H1 (cell line): ENCODE measurements around the gene ELMO2. TPM values are rescaled to one million over a fixed set of nuclear protein-coding genes. Genes with fewer than 3 reads are reported as not detected.

Experiments used
- CTCF ChIA-PET: fragments of 300-600 bp; sonication (Branson Sonifier 250); formaldehyde crosslinking; loops from one replicate; lab custom pipeline; 2021; ENCODE audit not compliant: partially characterized antibody; lab: Charles Lee
- POLR2A ChIA-PET: fragments of 300-600 bp; sonication (Branson Sonifier 250); formaldehyde crosslinking; loops from one replicate; lab custom pipeline; 2021; ENCODE audit warnings: inconsistent platforms; ENCODE audit not compliant: partially characterized antibody; lab: Charles Lee
- DNase-seq, 2 experiments: peaks; one replicate each; pipeline versions ENCODE4 v3.0.0 to v3.0.0-alpha.2; 2010 to 2022; ENCODE audit warnings: low spot score in 2 of 2, low read depth in 1 of 2, mixed read lengths in 1 of 2
- FAIRE-seq: peaks from 2 replicates; lab custom pipeline; 2011; peaks lifted over from hg19 to GRCh38; lab: Jason Lieb, UNC
- H2AFZ ChIP-seq: 2 replicates; pipeline ENCODE4 v1.8.1; 2012; ENCODE audit warnings: low read length, inconsistent platforms
- H2AK5ac ChIP-seq: 2 replicates; pipeline ENCODE4 v1.6.1; 2013; ENCODE audit warnings: low read depth, low read length
- H2BK120ac ChIP-seq: replicated peaks from 2 replicates; pipeline ENCODE3; 2013; ENCODE audit warnings: low read depth, low read length, inconsistent platforms
- H2BK12ac ChIP-seq: 2 replicates; pipeline ENCODE4 v1.6.1; 2013; ENCODE audit warnings: low read depth, low read length
- H2BK15ac ChIP-seq: 2 replicates; pipeline ENCODE4 v1.6.1; 2013; ENCODE audit warnings: low read length
- H2BK20ac ChIP-seq: 2 replicates; pipeline ENCODE4 v1.6.1; 2013; ENCODE audit warnings: low read length
- H2BK5ac ChIP-seq: 2 replicates; pipeline ENCODE4 v1.6.1; 2013; ENCODE audit warnings: low read depth, low read length
- H3K14ac ChIP-seq: 2 replicates; pipeline ENCODE4 v1.6.1; 2013; ENCODE audit warnings: inconsistent platforms; ENCODE audit not compliant: insufficient read length
- H3K18ac ChIP-seq: 2 replicates; pipeline ENCODE4 v1.6.1; 2013; ENCODE audit warnings: low read length; ENCODE audit errors: extremely low read depth
- H3K23ac ChIP-seq: 2 replicates; pipeline ENCODE4 v1.6.1; 2013; ENCODE audit warnings: inconsistent platforms; ENCODE audit not compliant: insufficient read length
- H3K23me2 ChIP-seq: 2 replicates; pipeline ENCODE4 v1.6.1; 2013; ENCODE audit warnings: low read depth, low read length
- H3K27ac ChIP-seq: 2 replicates; pipeline ENCODE4 v1.6.1; 2011; ENCODE audit warnings: low read depth, low read length, inconsistent platforms
- H3K27me3 ChIP-seq, 4 experiments: replicated peaks in 1 of 4; 1 replicate in 1 of 4; 2 replicates in 3 of 4; pipeline versions ENCODE4 v1.6.1 to v1.8.1; 2011 to 2013; ENCODE audit warnings: low read length in 3 of 4, mild to moderate bottlenecking in 3 of 4, inconsistent platforms in 2 of 4, mixed read lengths in 2 of 4, moderate library complexity in 1 of 4; ENCODE audit not compliant: control insufficient read depth in 3 of 4, insufficient read depth in 3 of 4; ENCODE audit errors: extremely low read depth in 1 of 4
- H3K36me3 ChIP-seq, 4 experiments: 2 replicates each; pipeline versions ENCODE4 v1.6.1 to v1.8.1; 2011 to 2013; ENCODE audit warnings: mild to moderate bottlenecking in 4 of 4, low read length in 3 of 4, moderate library complexity in 2 of 4, control low read depth in 1 of 4, inconsistent platforms in 1 of 4; ENCODE audit not compliant: insufficient read depth in 4 of 4, control insufficient read depth in 2 of 4
- H3K4ac ChIP-seq: replicated peaks from 2 replicates; pipeline ENCODE3; 2013; ENCODE audit warnings: low read length, low read depth, mixed read lengths, inconsistent platforms; ENCODE audit not compliant: insufficient read length
- H3K4me1 ChIP-seq, 4 experiments: replicated peaks in 1 of 4; 1 replicate in 1 of 4; 2 replicates in 3 of 4; pipeline versions ENCODE4 v1.6.1 to v1.8.1; 2011 to 2013; ENCODE audit warnings: low read length in 3 of 4, inconsistent platforms in 2 of 4, mixed read lengths in 1 of 4; ENCODE audit not compliant: insufficient read depth in 4 of 4, control insufficient read depth in 3 of 4
- H3K4me2 ChIP-seq, 2 experiments: 2 replicates each; pipeline versions ENCODE4 v1.6.1 to v1.8.1; 2011 to 2013; ENCODE audit warnings: low read depth in 2 of 2, low read length in 2 of 2, control low read depth in 1 of 2, inconsistent platforms in 1 of 2, mild to moderate bottlenecking in 1 of 2; ENCODE audit not compliant: insufficient read depth in 1 of 2
- H3K4me3 ChIP-seq, 4 experiments: fragments of 200-600, 300-600 bp in 1 of 4; sonication (generic), shearing (Covaris generic), sonication (Bioruptor Twin) in 1 of 4; 2 replicates each; pipeline versions ENCODE4 v1.5.1 to v1.8.1; 2011 to 2016; ENCODE audit warnings: low read length in 4 of 4, low read depth in 3 of 4, control low read depth in 2 of 4, inconsistent platforms in 2 of 4, mild to moderate bottlenecking in 2 of 4, mixed read lengths in 1 of 4, moderate library complexity in 1 of 4; ENCODE audit not compliant: insufficient read depth in 2 of 4; ENCODE audit errors: extremely low read depth in 1 of 4
- H3K56ac ChIP-seq: replicated peaks from 2 replicates; pipeline ENCODE3; 2013; ENCODE audit warnings: low read depth, mild to moderate bottlenecking, mixed read lengths, low read length, inconsistent platforms; ENCODE audit not compliant: insufficient read length
- H3K79me1 ChIP-seq: 2 replicates; pipeline ENCODE4 v1.6.1; 2013; ENCODE audit warnings: low read depth, low read length, control low read depth
- H3K79me2 ChIP-seq, 2 experiments: 2 replicates each; pipeline versions ENCODE4 v1.6.1 to v1.8.1; 2012 to 2013; ENCODE audit warnings: low read length in 2 of 2, mild to moderate bottlenecking in 2 of 2, inconsistent platforms in 1 of 2; ENCODE audit not compliant: insufficient read depth in 2 of 2, control insufficient read depth in 1 of 2
- H3K9ac ChIP-seq, 4 experiments: replicated peaks in 1 of 4; 1 replicate in 1 of 4; 2 replicates in 3 of 4; pipeline versions ENCODE4 v1.6.1 to v1.8.1; 2011 to 2013; ENCODE audit warnings: low read depth in 3 of 4, low read length in 3 of 4, control low read depth in 2 of 4, mild to moderate bottlenecking in 2 of 4, moderate library complexity in 2 of 4, inconsistent platforms in 1 of 4; ENCODE audit errors: extremely low read depth in 1 of 4
- H3K9me3 ChIP-seq, 2 experiments: 2 replicates each; pipeline versions ENCODE4 v1.6.1 to v1.8.1; 2012 to 2013; ENCODE audit warnings: mild to moderate bottlenecking in 2 of 2, moderate library complexity in 2 of 2, control low read depth in 1 of 2, inconsistent platforms in 1 of 2, low read depth in 1 of 2, low read length in 1 of 2, mixed read lengths in 1 of 2; ENCODE audit not compliant: insufficient read depth in 2 of 2
- H4K20me1 ChIP-seq, 2 experiments: replicated peaks in 1 of 2; 2 replicates each; pipeline versions ENCODE3 to v1.8.1; 2011 to 2013; ENCODE audit warnings: inconsistent platforms in 2 of 2, low read length in 2 of 2, mild to moderate bottlenecking in 1 of 2; ENCODE audit not compliant: insufficient read depth in 2 of 2, control insufficient read depth in 1 of 2
- H4K5ac ChIP-seq: 2 replicates; pipeline ENCODE4 v1.6.1; 2013; ENCODE audit warnings: low read length, low read depth, mixed read lengths, inconsistent platforms; ENCODE audit not compliant: insufficient read length
- H4K8ac ChIP-seq: 2 replicates; pipeline ENCODE4 v1.8.0; 2013; ENCODE audit warnings: mild to moderate bottlenecking, moderate library complexity, low read length, inconsistent platforms; ENCODE audit not compliant: insufficient read depth; ENCODE audit errors: extremely low read depth
- H4K91ac ChIP-seq: replicated peaks from 2 replicates; pipeline ENCODE3; 2013; ENCODE audit warnings: low read length, mixed read lengths, inconsistent platforms; ENCODE audit not compliant: insufficient read length
- CTBP2 ChIP-seq: IDR thresholded peaks from 2 replicates; pipeline ENCODE4 v1.7.0; 2011; ENCODE audit warnings: borderline replicate concordance, mild to moderate bottlenecking, moderate library complexity, mixed read lengths, low read length; ENCODE audit not compliant: insufficient read depth, insufficient read length
- GABPA ChIP-seq: IDR thresholded peaks from 2 replicates; pipeline ENCODE4 v1.6.1; 2011; ENCODE audit warnings: mild to moderate bottlenecking, low read length, moderate library complexity, borderline replicate concordance; ENCODE audit not compliant: insufficient read depth
- JUN ChIP-seq: IDR thresholded peaks from 2 replicates; pipeline ENCODE4 v1.6.1; 2011; ENCODE audit warnings: low read depth, mild to moderate bottlenecking, improper control_type of control experiment, low read length
- POLR2A ChIP-seq, 2 experiments: IDR thresholded peaks; 1 replicate in 1 of 2; 2 replicates in 1 of 2; pipeline ENCODE4 v1.6.1; 2011; ENCODE audit warnings: low read depth in 2 of 2, low read length in 2 of 2, mild to moderate bottlenecking in 2 of 2; ENCODE audit errors: control extremely low read depth in 1 of 2
- POLR2AphosphoS5 ChIP-seq: IDR thresholded peaks from 2 replicates; pipeline ENCODE4 v1.6.1; 2011; ENCODE audit warnings: low read depth, low read length
- POU5F1 ChIP-seq: IDR thresholded peaks from 2 replicates; pipeline ENCODE4 v1.6.1; 2011; ENCODE audit warnings: low read depth, mild to moderate bottlenecking, low read length, moderate library complexity
- RXRA ChIP-seq: IDR thresholded peaks from 2 replicates; pipeline ENCODE4 v1.6.1; 2011; ENCODE audit warnings: low read depth, mild to moderate bottlenecking, low read length, moderate library complexity; ENCODE audit not compliant: insufficient read depth
- SP1 ChIP-seq: IDR thresholded peaks from 2 replicates; pipeline ENCODE4 v1.6.1; 2011; ENCODE audit warnings: low read depth, low read length
- SUZ12 ChIP-seq: fragments of 200-600 bp; sonication (generic); IDR thresholded peaks from 2 replicates; pipeline ENCODE4 v1.6.1; 2012; ENCODE audit warnings: mild to moderate bottlenecking, inconsistent platforms, low read length, moderate library complexity, mixed read lengths
- TBP ChIP-seq: IDR thresholded peaks from 2 replicates; pipeline ENCODE4 v1.6.1; 2011; ENCODE audit warnings: low read depth, low read length, improper control_type of control experiment
- TEAD4 ChIP-seq: IDR thresholded peaks from 2 replicates; pipeline ENCODE4 v1.6.1; 2012; ENCODE audit warnings: low read depth, low read length, inconsistent platforms, mixed read lengths
- WGBS, 2 experiments: shearing (Covaris generic) in 1 of 2; methylation state at CpG; one replicate each; pipeline versions ENCODE4 v1.1.6 to v1.1.7; 2013 to 2015; ENCODE audit warnings: low lambda C conversion rate in 2 of 2, mixed read lengths in 2 of 2, inconsistent platforms in 1 of 2, low coverage in 1 of 2, missing lambda C conversion rate in 1 of 2; ENCODE audit not compliant: insufficient replicate concordance in 2 of 2, insufficient coverage in 1 of 2, insufficient read length in 1 of 2; ENCODE audit errors: extremely low coverage in 1 of 2, missing lambda C conversion rate in 1 of 2; 5-methylcytosine and 5-hydroxymethylcytosine counted together
- polyA plus RNA-seq, 7 experiments: library from polyadenylated mRNA; depleted of rRNA in 3 of 7; stranded (reverse) in 5 of 7; unstranded in 2 of 7; fragments of >200 nt in 5 of 7; fragments of 200-250 nt in 2 of 7; gene quantifications; 1 replicate in 5 of 7; 2 replicates in 1 of 7; 4 replicates in 1 of 7; pipeline versions ENCODE4 v1.2.1 to v1.2.3, GENCODE V29; 2011 to 2013; ENCODE audit warnings: missing spikeins in 2 of 7, mixed read lengths in 2 of 7
- total RNA-seq: library from RNA; stranded (reverse); fragmentation: NEBNext Ultra II Directional; extraction: Animal tissue kit (Norgen Biotek cat#: 25700); gene quantifications from 2 replicates; pipeline ENCODE4 v1.2.1, GENCODE V29; 2021

ELMO2 gene
- total and polyA plus RNA-seq, 2 of the 8 experiments (the other 6 are each of a cell fraction or from before 2014, with no cell fraction given): 34.3 to 39.7 TPM

DNA sequence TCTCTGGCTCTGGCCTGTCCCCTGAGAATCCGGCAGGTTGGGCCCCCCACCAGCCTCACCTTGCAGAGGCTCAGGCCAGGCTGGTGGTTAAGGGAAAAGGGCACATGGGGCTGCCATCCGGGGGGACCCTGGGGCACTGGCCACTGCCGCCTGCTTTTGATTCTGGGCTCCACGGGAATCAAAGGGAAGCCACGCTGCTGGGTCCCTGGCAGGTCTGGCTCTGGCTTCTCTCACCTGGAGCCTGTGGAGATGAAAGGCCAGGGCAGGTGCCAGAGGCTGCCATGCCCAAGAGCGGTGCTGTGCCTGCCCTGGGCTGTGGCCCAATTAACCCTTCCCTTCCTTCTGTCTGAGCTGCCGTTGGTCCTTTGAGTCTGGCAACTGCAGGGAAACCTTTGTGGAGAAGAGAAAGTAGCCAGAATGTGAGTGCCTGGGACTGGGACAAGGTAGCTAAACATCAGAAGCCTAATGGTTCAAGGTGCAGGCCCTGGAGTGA is 88.7 kb downstream of the ELMO2 start:
- Histone ChIP-seq H3K4me3 (no peak overlapping the region), H3K79me2 (no peaks in the 10 kb centered on the region), H3K9ac (no peak overlapping the region), H3K27ac (no peak overlapping the region), H3K9me3 (no peaks in the 10 kb centered on the region), H2AK5ac (no peak overlapping the region), H4K91ac (no peak overlapping the region), H3K18ac (no peak overlapping the region), H4K8ac (no peak overlapping the region), H2BK5ac (no peak overlapping the region), H3K14ac (no peak overlapping the region), H3K4me1 (no peaks in the 10 kb centered on the region), H2AFZ (no peak overlapping the region), H2BK20ac (no peak overlapping the region), H3K4me2 (no peak overlapping the region), H3K56ac (no peak overlapping the region), H2BK12ac (no peak overlapping the region), H4K20me1 (no peaks in the 10 kb centered on the region), H4K5ac (no peak overlapping the region), H3K79me1 (no peaks in the 10 kb centered on the region), H3K36me3 (no peaks in the 10 kb centered on the region), H3K27me3 (peaks cover 0 to 20% (median 15%) of the 10 kb centered on the region in 4 experiments; a peak in 6 of 7 replicates)
- ChIA-PET CTCF (interaction anchor here (1.2 to 6.6 kb wide), 4 partner anchors 8 to 31 kb away, joined by 3 to 46 read pairs (median 14); no protein-coding TSS in a partner anchor), POLR2A (no interaction called here)
- no peak for DNase-seq
- 81% methylated on average over 7 of the region's 7 CpGs; no CpG with 5 or more reads in 1 of the 2 experiments for WGBS, 2 experiments
- no peak for TF ChIP-seq SP1
- no peak for TF ChIP-seq RXRA
- no peak for TF ChIP-seq POLR2AphosphoS5
- no peak for TF ChIP-seq TEAD4
- TF ChIP-seq JUN: no peak
- no peak for TF ChIP-seq POLR2A (IDR thresholded peaks at IDR 0.05; ENCODE audit: control extremely low read depth in 1 of 2, low read depth in 2 of 2, low read length in 2 of 2)
- no peak for TF ChIP-seq CTBP2
- TF ChIP-seq TBP: no peak
- TF ChIP-seq SUZ12: no peak
- TF ChIP-seq POU5F1: no peak
- TF ChIP-seq GABPA: no peak
- TF ChIP-seq, all 59 proteins: peak for 0
- Histone ChIP-seq H3K23me2 (no peaks in the 10 kb centered on the region), H3K4ac (no peak overlapping the region), H2BK15ac (no peak overlapping the region), H2BK120ac (no peak overlapping the region), H3K23ac (no peak overlapping the region)
- FAIRE-seq: no peak
